ENCODE data around the gene GABRR1. TPM values are rescaled to one million over a fixed set of nuclear protein-coding genes. Genes with fewer than 3 reads are reported as not detected.

Gene GABRR1
- total and polyA plus RNA-seq, 2 experiments from 2014 or later: 0.27 to 0.60 TPM

GRCh38 chr6:89161326-89162046 lies 55.7 kb downstream of the GABRR1 start:
- Histone ChIP-seq H3K36me3 (replicated peaks; ENCODE audit: insufficient read depth, low read depth) (no peaks in the 10 kb centered on the region), H3K4me3 (no peak overlapping the region)
- TF ChIP-seq EZH2 (IDR thresholded peaks at IDR 0.05; ENCODE audit: borderline replicate concordance) (no peak), CTCF (IDR thresholded peaks at IDR 0.05; ENCODE audit: poor library complexity) (no peak), EZH2phosphoT487 (IDR thresholded peaks at IDR 0.05; ENCODE audit: low read depth, severe bottlenecking, unreplicated experiment) (no peak)

GRCh38 chr6:89160331-89161092 lies 56.6 kb downstream of the GABRR1 start:
- no peak overlapping the region for H3K4me2 ChIP-seq
- 96% methylated on average over 4 of the region's 4 CpGs for WGBS (ENCODE audit: low lambda C conversion rate, missing lambda C conversion rate)
- H3K79me2 ChIP-seq: peaks cover 3% of the 10 kb centered on the region
- no peaks in the 10 kb centered on the region for H3K27me3 ChIP-seq
- H4K20me1 ChIP-seq (ENCODE audit: insufficient read depth, poor library complexity, severe bottlenecking): no peaks in the 10 kb centered on the region
- H2AFZ ChIP-seq: no peak overlapping the region
- no peaks in the 10 kb centered on the region for H3K4me1 ChIP-seq (ENCODE audit: insufficient read depth)
- no peaks in the 10 kb centered on the region for H3K9me2 ChIP-seq (replicated peaks; ENCODE audit: insufficient read depth)
- DNase-seq (ENCODE audit: low spot score): no peak
- no peak overlapping the region for H3K27ac ChIP-seq
- TF ChIP-seq CTCF (IDR thresholded peaks at IDR 0.05; ENCODE audit: poor library complexity) (no peak), EZH2 (IDR thresholded peaks at IDR 0.05; ENCODE audit: borderline replicate concordance) (no peak)
- H3K4me3 ChIP-seq: no peak overlapping the region
- no peaks in the 10 kb centered on the region for H3K9me3 ChIP-seq (ENCODE audit: low read depth)
- H3K36me3 ChIP-seq (replicated peaks; ENCODE audit: insufficient read depth, low read depth): no peaks in the 10 kb centered on the region

More at GRCh38 chr6:89161326-89162046, 55.7 kb downstream of the GABRR1 start:
- peak overlapping the region; percentile 55 for H3K27ac ChIP-seq
- peak overlapping the region; percentile 27 for H3K4me2 ChIP-seq
- H3K9me3 ChIP-seq (ENCODE audit: low read depth): no peaks in the 10 kb centered on the region
- no peaks in the 10 kb centered on the region for H4K20me1 ChIP-seq (ENCODE audit: insufficient read depth, poor library complexity, severe bottlenecking)
- 78% methylated on average over 7 of the region's 7 CpGs for WGBS (ENCODE audit: low lambda C conversion rate, missing lambda C conversion rate)
- H3K9me2 ChIP-seq (replicated peaks; ENCODE audit: insufficient read depth): no peaks in the 10 kb centered on the region
- no peak for DNase-seq (ENCODE audit: low spot score)
- H3K27me3 ChIP-seq: no peaks in the 10 kb centered on the region
- no peak overlapping the region for H2AFZ ChIP-seq
- H3K4me1 ChIP-seq (ENCODE audit: insufficient read depth): no peaks in the 10 kb centered on the region
- peaks cover 1% of the 10 kb centered on the region for H3K79me2 ChIP-seq

GRCh38 chr6:89154131-89154530 lies 63.0 kb downstream of the GABRR1 start:
- Histone ChIP-seq H3K4me1 (ENCODE audit: insufficient read depth) (peaks cover 5% of the 10 kb centered on the region), H3K27me3 (no peaks in the 10 kb centered on the region), H4K20me1 (ENCODE audit: insufficient read depth, poor library complexity, severe bottlenecking) (no peaks in the 10 kb centered on the region), H3K9me3 (ENCODE audit: low read depth) (no peaks in the 10 kb centered on the region), H3K4me3 (no peak overlapping the region), H3K9me2 (replicated peaks; ENCODE audit: insufficient read depth) (no peaks in the 10 kb centered on the region), H2AFZ (no peak overlapping the region), H3K27ac (no peak overlapping the region), H3K4me2 (no peak overlapping the region), H3K79me2 (peaks cover 9% of the 10 kb centered on the region), H3K36me3 (replicated peaks; ENCODE audit: insufficient read depth, low read depth) (no peaks in the 10 kb centered on the region)
- WGBS (ENCODE audit: low lambda C conversion rate, missing lambda C conversion rate): 97% methylated on average over 1 of the region's 1 CpG
- no peak for DNase-seq (ENCODE audit: low spot score)
- TF ChIP-seq EZH2 (IDR thresholded peaks at IDR 0.05; ENCODE audit: borderline replicate concordance): no peak
- TF ChIP-seq EZH2phosphoT487 (IDR thresholded peaks at IDR 0.05; ENCODE audit: low read depth, severe bottlenecking, unreplicated experiment): no peak
- TF ChIP-seq CTCF (IDR thresholded peaks at IDR 0.05; ENCODE audit: poor library complexity): no peak

All from hepatocyte (in vitro differentiated cells).